Measurements from ENCODE around the gene NEDD4L.

The NEDD4L gene

DNA sequence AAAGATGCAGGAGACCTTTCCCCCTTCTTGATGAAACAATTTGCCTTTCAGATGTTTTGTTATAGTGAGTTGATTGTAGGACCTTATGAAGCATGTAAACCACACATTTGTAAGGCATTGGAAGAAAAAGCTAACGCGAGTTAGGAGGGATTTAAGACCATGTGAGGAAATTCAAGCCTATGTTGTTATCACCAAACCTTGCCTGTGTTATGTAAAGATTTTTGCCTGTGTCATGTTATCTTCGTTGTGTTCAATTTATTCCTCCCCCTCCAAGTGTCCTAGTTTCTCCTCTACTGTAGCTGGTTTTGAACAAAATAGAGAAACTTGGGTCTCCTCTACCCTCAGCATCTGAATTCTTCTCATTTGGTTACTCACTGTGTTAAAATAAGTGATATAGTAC, 173.0 kb downstream of the NEDD4L start:
- Histone ChIP-seq H3K36me3 (ENCODE audit: control insufficient read depth, insufficient read depth, low read length) (no peaks in the 10 kb centered on the region), H3K4me3 (ENCODE audit: low read length) (no peak overlapping the region), H3K9me3 (ENCODE audit: control insufficient read depth, low read length) (no peaks in the 10 kb centered on the region), H3K9ac (ENCODE audit: low read length) (no peak overlapping the region), H3K4me1 (ENCODE audit: control insufficient read depth, insufficient read depth, low read length) (peaks cover 14% of the 10 kb centered on the region), H3K27me3 (ENCODE audit: control insufficient read depth, insufficient read depth, low read length) (no peaks in the 10 kb centered on the region)

GRCh38 chr18:58218117-58218516, 174.1 kb downstream of the NEDD4L start:
- H3K4me1 ChIP-seq (ENCODE audit: control insufficient read depth, insufficient read depth, low read length): peaks cover 15% of the 10 kb centered on the region
- no peaks in the 10 kb centered on the region for H3K27me3 ChIP-seq (ENCODE audit: control insufficient read depth, insufficient read depth, low read length)
- no peak overlapping the region for H3K4me3 ChIP-seq (ENCODE audit: low read length)
- no peaks in the 10 kb centered on the region for H3K9me3 ChIP-seq (ENCODE audit: control insufficient read depth, low read length)
- no peaks in the 10 kb centered on the region for H3K36me3 ChIP-seq (ENCODE audit: control insufficient read depth, insufficient read depth, low read length)
- no peak overlapping the region for H3K9ac ChIP-seq (ENCODE audit: low read length)

GRCh38 chr18:58221060-58221725, 177.2 kb downstream of the NEDD4L start:
- Histone ChIP-seq H3K9me3 (ENCODE audit: control insufficient read depth, low read length) (no peaks in the 10 kb centered on the region), H3K4me3 (ENCODE audit: low read length) (peak overlapping the region; percentile 62), H3K9ac (ENCODE audit: low read length) (peak overlapping the region; percentile 89), H3K4me1 (ENCODE audit: control insufficient read depth, insufficient read depth, low read length) (peaks cover 30% of the 10 kb centered on the region), H3K27me3 (ENCODE audit: control insufficient read depth, insufficient read depth, low read length) (no peaks in the 10 kb centered on the region), H3K36me3 (ENCODE audit: control insufficient read depth, insufficient read depth, low read length) (no peaks in the 10 kb centered on the region)

DNA sequence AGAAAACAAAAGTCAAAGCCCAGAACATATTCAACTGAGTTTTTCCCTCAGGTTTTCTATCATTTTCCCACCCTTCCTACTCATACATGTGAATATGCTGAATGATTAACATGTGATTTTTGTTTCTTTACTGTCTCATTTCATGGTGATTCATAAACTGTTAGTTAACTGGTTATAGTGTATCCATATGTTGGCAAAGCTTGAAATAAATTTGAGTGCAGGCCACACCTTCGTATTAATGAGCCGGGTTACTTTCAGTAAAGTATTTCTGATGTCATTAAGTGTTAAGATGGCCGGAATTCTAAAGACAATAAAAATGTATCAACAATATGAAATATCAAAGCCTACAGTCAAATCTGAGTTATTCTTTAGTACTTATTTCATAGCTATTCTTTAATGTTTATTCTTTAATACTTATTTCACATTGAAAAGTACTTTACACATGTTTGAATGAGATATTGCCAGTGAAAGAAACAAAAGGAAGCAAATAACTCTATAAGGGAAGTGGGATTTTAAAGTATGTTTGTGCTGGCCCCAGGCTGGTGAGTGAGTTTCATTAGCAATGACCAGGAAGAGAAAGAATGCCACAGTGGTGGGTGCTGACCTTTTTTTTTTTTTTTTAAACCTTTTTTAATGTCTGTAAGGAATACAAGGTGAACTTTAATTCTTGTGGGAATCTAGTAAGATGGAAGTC, 178.6 kb downstream of the NEDD4L start:
- Histone ChIP-seq H3K27me3 (ENCODE audit: control insufficient read depth, insufficient read depth, low read length) (no peaks in the 10 kb centered on the region), H3K9ac (ENCODE audit: low read length) (peak overlapping the region; percentile 89), H3K36me3 (ENCODE audit: control insufficient read depth, insufficient read depth, low read length) (no peaks in the 10 kb centered on the region), H3K9me3 (ENCODE audit: control insufficient read depth, low read length) (no peaks in the 10 kb centered on the region), H3K4me1 (ENCODE audit: control insufficient read depth, insufficient read depth, low read length) (peaks cover 36% of the 10 kb centered on the region), H3K4me3 (ENCODE audit: low read length) (peak overlapping the region; percentile 62)

GRCh38 chr18:58223717-58224424, 179.8 kb downstream of the NEDD4L start:
- H3K27me3 ChIP-seq (ENCODE audit: control insufficient read depth, insufficient read depth, low read length): no peaks in the 10 kb centered on the region
- H3K9ac ChIP-seq (ENCODE audit: low read length): peak overlapping the region; percentile 89
- H3K4me3 ChIP-seq (ENCODE audit: low read length): peak overlapping the region; percentile 7
- H3K4me1 ChIP-seq (ENCODE audit: control insufficient read depth, insufficient read depth, low read length): peaks cover 49% of the 10 kb centered on the region
- no peaks in the 10 kb centered on the region for H3K36me3 ChIP-seq (ENCODE audit: control insufficient read depth, insufficient read depth, low read length)
- no peaks in the 10 kb centered on the region for H3K9me3 ChIP-seq (ENCODE audit: control insufficient read depth, low read length)

GRCh38 chr18:58224425-58224750, 180.4 kb downstream of the NEDD4L start:
- Histone ChIP-seq H3K4me1 (ENCODE audit: control insufficient read depth, insufficient read depth, low read length) (peaks cover 54% of the 10 kb centered on the region), H3K9ac (ENCODE audit: low read length) (peak overlapping the region; percentile 89), H3K4me3 (ENCODE audit: low read length) (peak overlapping the region; percentile 7), H3K36me3 (ENCODE audit: control insufficient read depth, insufficient read depth, low read length) (no peaks in the 10 kb centered on the region), H3K9me3 (ENCODE audit: control insufficient read depth, low read length) (no peaks in the 10 kb centered on the region), H3K27me3 (ENCODE audit: control insufficient read depth, insufficient read depth, low read length) (no peaks in the 10 kb centered on the region)

GRCh38 chr18:58225101-58225500, 181.1 kb downstream of the NEDD4L start:
- Histone ChIP-seq H3K4me1 (ENCODE audit: control insufficient read depth, insufficient read depth, low read length) (peaks cover 59% of the 10 kb centered on the region), H3K9me3 (ENCODE audit: control insufficient read depth, low read length) (no peaks in the 10 kb centered on the region), H3K27me3 (ENCODE audit: control insufficient read depth, insufficient read depth, low read length) (no peaks in the 10 kb centered on the region), H3K4me3 (ENCODE audit: low read length) (no peak overlapping the region), H3K9ac (ENCODE audit: low read length) (no peak overlapping the region), H3K36me3 (ENCODE audit: control insufficient read depth, insufficient read depth, low read length) (no peaks in the 10 kb centered on the region)

DNA sequence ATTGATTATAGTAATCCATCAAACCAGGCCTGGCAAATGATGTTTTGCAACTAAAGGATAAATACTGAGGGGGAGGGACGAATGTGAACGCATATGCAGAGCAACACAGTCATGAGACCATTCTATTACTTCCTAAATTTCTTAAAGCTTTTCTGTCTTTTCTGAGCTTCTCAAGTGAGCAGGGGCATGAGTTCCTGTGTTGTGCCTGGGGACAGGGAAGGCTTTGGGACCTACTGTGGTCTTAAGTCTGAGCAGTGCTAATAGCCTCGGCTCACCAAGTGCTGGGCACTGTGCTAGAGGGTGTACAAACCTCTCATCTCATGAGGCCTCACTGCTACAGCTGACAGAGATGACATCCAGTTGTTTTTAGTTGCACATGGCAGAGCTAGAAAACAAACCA, 182.4 kb downstream of the NEDD4L start:
- H3K27me3 ChIP-seq (ENCODE audit: control insufficient read depth, insufficient read depth, low read length): no peaks in the 10 kb centered on the region
- H3K9ac ChIP-seq (ENCODE audit: low read length): no peak overlapping the region
- H3K36me3 ChIP-seq (ENCODE audit: control insufficient read depth, insufficient read depth, low read length): no peaks in the 10 kb centered on the region
- no peak overlapping the region for H3K4me3 ChIP-seq (ENCODE audit: low read length)
- H3K9me3 ChIP-seq (ENCODE audit: control insufficient read depth, low read length): no peaks in the 10 kb centered on the region
- H3K4me1 ChIP-seq (ENCODE audit: control insufficient read depth, insufficient read depth, low read length): peaks cover 73% of the 10 kb centered on the region

DNA sequence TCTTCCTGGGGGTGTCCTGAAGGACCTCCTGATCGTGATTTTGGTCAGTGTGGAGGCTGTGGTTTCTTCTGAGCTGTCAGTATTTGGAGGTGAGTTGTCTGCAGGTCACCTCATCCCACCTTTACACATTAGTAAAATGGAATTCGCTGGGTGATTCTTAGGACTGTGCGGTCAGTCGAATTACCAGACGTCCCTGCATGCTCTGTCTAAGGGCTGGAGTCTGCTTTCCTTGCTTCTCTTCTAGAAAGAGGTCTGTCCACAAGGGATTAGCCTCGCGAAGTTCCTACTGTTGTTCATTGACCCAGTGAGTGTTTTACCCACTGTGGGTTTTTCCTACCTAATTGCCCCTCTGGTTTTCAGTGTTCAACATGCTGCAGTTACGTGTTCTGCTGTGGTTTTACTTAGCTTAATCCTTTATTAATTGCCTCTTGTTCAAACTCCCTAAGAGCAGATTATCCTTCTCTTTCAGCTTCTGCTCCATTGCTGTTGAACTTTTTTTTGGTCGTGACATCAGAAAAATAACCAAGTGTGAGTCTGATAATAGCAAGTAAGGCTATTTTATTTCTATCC, 183.4 kb downstream of the NEDD4L start:
- H3K4me3 ChIP-seq (ENCODE audit: low read length): no peak overlapping the region
- H3K27me3 ChIP-seq (ENCODE audit: control insufficient read depth, insufficient read depth, low read length): no peaks in the 10 kb centered on the region
- H3K9me3 ChIP-seq (ENCODE audit: control insufficient read depth, low read length): no peaks in the 10 kb centered on the region
- no peak overlapping the region for H3K9ac ChIP-seq (ENCODE audit: low read length)
- peaks cover 82% of the 10 kb centered on the region for H3K4me1 ChIP-seq (ENCODE audit: control insufficient read depth, insufficient read depth, low read length)
- no peaks in the 10 kb centered on the region for H3K36me3 ChIP-seq (ENCODE audit: control insufficient read depth, insufficient read depth, low read length)

DNA sequence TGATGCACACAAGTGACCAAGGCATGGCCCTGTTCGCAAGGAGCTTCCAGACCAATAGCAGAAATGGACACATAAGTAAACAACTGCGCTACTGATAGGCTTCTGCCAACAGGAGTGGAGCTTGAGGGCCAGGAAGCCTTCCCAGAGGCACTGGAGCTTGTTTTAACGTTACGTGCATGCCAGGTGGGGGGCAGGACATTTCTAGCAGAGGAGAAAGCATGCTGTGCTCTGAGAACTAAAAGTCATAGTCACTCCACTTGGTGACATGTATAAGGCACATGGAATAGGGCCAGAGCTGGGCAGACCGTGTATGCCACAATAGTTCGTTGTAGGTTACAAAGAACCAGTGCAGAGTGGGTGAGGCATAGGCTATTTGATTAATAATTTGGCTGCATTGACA, 184.2 kb downstream of the NEDD4L start:
- Histone ChIP-seq H3K4me1 (ENCODE audit: control insufficient read depth, insufficient read depth, low read length) (peaks cover 87% of the 10 kb centered on the region), H3K9ac (ENCODE audit: low read length) (peak overlapping the region; percentile 9), H3K9me3 (ENCODE audit: control insufficient read depth, low read length) (no peaks in the 10 kb centered on the region), H3K4me3 (ENCODE audit: low read length) (no peak overlapping the region), H3K27me3 (ENCODE audit: control insufficient read depth, insufficient read depth, low read length) (no peaks in the 10 kb centered on the region), H3K36me3 (ENCODE audit: control insufficient read depth, insufficient read depth, low read length) (no peaks in the 10 kb centered on the region)

DNA sequence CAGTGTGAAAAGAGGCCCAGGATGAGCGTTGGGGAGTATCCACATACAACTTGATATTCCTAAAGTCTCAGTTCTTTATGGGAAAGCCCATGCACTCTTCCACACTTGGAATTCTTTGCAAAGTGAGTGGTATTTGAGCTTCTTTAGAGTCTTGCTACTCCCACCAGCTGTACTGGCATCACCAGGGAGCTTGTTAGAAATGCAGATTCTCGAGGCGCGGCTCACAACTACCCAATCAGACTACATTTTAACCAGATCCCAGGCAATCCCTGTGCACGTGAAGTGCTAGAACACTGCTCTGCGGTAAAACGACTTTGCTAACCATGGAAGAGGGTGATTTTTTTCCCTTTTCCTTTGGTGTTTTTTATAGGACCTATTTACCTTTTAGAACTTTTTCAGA, 184.7 kb downstream of the NEDD4L start:
- Histone ChIP-seq H3K4me3 (ENCODE audit: low read length) (no peak overlapping the region), H3K9ac (ENCODE audit: low read length) (no peak overlapping the region), H3K9me3 (ENCODE audit: control insufficient read depth, low read length) (no peaks in the 10 kb centered on the region), H3K36me3 (ENCODE audit: control insufficient read depth, insufficient read depth, low read length) (no peaks in the 10 kb centered on the region), H3K27me3 (ENCODE audit: control insufficient read depth, insufficient read depth, low read length) (no peaks in the 10 kb centered on the region), H3K4me1 (ENCODE audit: control insufficient read depth, insufficient read depth, low read length) (peaks cover 86% of the 10 kb centered on the region)

- Histone ChIP-seq H3K27me3 (ENCODE audit: control insufficient read depth, insufficient read depth, low read length) (no peaks in the 10 kb centered on the region), H3K4me3 (ENCODE audit: low read length) (no peak overlapping the region), H3K4me1 (ENCODE audit: control insufficient read depth, insufficient read depth, low read length) (peaks cover 83% of the 10 kb centered on the region), H3K9ac (ENCODE audit: low read length) (no peak overlapping the region), H3K36me3 (ENCODE audit: control insufficient read depth, insufficient read depth, low read length) (no peaks in the 10 kb centered on the region), H3K9me3 (ENCODE audit: control insufficient read depth, low read length) (no peaks in the 10 kb centered on the region)
Observed at GRCh38 chr18:58229162-58229561, 185.1 kb downstream of the NEDD4L start.
